Endodermal cell (in vitro differentiated cells): ENCODE measurements around the gene PSMB9. TPM values are rescaled to one million over a fixed set of nuclear protein-coding genes. Genes with fewer than 3 reads are reported as not detected.

Source experiments
- DNase-seq: peaks from one replicate; pipeline ENCODE4 v3.0.0-alpha.2; 2017
- H3K27ac ChIP-seq: 2 replicates; pipeline ENCODE4 v1.5.1; 2013; ENCODE audit warnings: mild to moderate bottlenecking, low read depth, low read length, moderate library complexity
- H3K27me3 ChIP-seq: 2 replicates; pipeline ENCODE4 v1.6.1; 2013; ENCODE audit warnings: mild to moderate bottlenecking, low read length, moderate library complexity; ENCODE audit not compliant: insufficient read depth, control insufficient read depth, poor library complexity, severe bottlenecking
- H3K36me3 ChIP-seq: 2 replicates; pipeline ENCODE4 v1.7.0; 2013; ENCODE audit warnings: mild to moderate bottlenecking, low read length, moderate library complexity; ENCODE audit not compliant: control insufficient read depth, insufficient read depth
- H3K4me1 ChIP-seq: one replicate; pipeline ENCODE4 v1.7.0; 2013; ENCODE audit warnings: low read length; ENCODE audit not compliant: control insufficient read depth, insufficient read depth
- H3K4me3 ChIP-seq: 2 replicates; pipeline ENCODE4 v1.5.1; 2013; ENCODE audit warnings: mild to moderate bottlenecking, low read length, moderate library complexity
- H3K9ac ChIP-seq: 2 replicates; pipeline ENCODE4 v1.6.1; 2013; ENCODE audit warnings: mild to moderate bottlenecking, low read length, moderate library complexity; ENCODE audit not compliant: poor library complexity, severe bottlenecking; ENCODE audit errors: extremely low read depth
- H3K9me3 ChIP-seq: 2 replicates; pipeline ENCODE4 v1.6.1; 2013; ENCODE audit warnings: mild to moderate bottlenecking, low read length, moderate library complexity; ENCODE audit not compliant: control insufficient read depth
- H3K27ac Mint-ChIP-seq: 2 replicates; pipeline ENCODE4 v1.8.0; 2020; ENCODE audit warnings: mixed read lengths
- H3K27me3 Mint-ChIP-seq: 2 replicates; pipeline ENCODE4 v1.8.0; 2021; ENCODE audit warnings: mild to moderate bottlenecking, mixed read lengths; ENCODE audit not compliant: insufficient read depth
- H3K36me3 Mint-ChIP-seq: 2 replicates; pipeline ENCODE4 v1.8.0; 2020; ENCODE audit warnings: low read depth, mixed read lengths
- H3K4me1 Mint-ChIP-seq: 2 replicates; pipeline ENCODE4 v1.8.0; 2020; ENCODE audit warnings: mixed read lengths
- H3K4me3 Mint-ChIP-seq: 2 replicates; pipeline ENCODE4 v1.8.0; 2020; ENCODE audit warnings: mild to moderate bottlenecking, moderate library complexity, mixed read lengths
- H3K9me3 Mint-ChIP-seq: 2 replicates; pipeline ENCODE4 v1.8.0; 2020; ENCODE audit warnings: mild to moderate bottlenecking, mixed read lengths
- CTCF ChIP-seq: fragments of 200-600 bp; sonication (generic); conservative IDR thresholded peaks from 2 replicates; pipeline ENCODE4 v1.5.0; 2021; ENCODE audit warnings: antibody characterized with exemption, mild to moderate bottlenecking
- WGBS, 2 experiments: methylation state at CpG; one replicate each; pipeline versions ENCODE4 v1.1.5 to v1.1.7; 2013; ENCODE audit warnings: missing lambda C conversion rate in 2 of 2, mixed read lengths in 1 of 2; ENCODE audit not compliant: insufficient coverage in 1 of 2, insufficient read length in 1 of 2; 5-methylcytosine and 5-hydroxymethylcytosine counted together
- total RNA-seq, 2 donors: library from RNA; stranded (reverse); fragmentation: NEBNext Ultra II Directional in 1 of 2; extraction: Animal tissue kit (Norgen Biotek cat#: 25700) in 1 of 2; gene quantifications; 2 replicates in 1 of 2; 3 replicates in 1 of 2; pipeline ENCODE4 v1.2.1, GENCODE V29; 2021

PSMB9 gene
- total RNA-seq, 2 donors from 2014 or later = not detected

DNA sequence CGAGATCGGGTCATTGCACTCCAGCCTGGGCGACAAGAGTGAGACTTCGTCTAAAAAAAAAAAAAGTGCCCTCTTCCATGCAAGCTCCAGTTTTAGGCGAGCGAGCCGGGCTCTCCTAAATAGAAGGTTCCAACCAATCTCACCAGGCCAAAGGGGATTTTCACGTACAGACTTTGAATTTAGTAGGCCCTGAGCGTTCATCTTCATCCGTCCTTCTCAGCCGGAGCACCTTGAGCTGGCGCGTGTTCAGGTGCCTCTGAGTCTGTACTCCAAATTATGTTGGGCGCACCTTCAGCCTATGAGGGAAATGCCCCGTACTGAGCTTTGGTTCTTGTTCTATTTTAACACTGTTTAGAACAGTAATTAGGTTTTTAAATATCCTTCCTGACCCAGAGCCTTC lies 14.6 kb upstream of the PSMB9 start:
- no peak overlapping the region for H3K27ac ChIP-seq
- no peak for TF ChIP-seq CTCF
- H3K4me3 ChIP-seq = no peak overlapping the region
- Mint-ChIP-seq H3K4me1 (peaks cover 6% of the 10 kb centered on the region), H3K9me3 (no peaks in the 10 kb centered on the region), H3K4me3 (no peak overlapping the region), H3K36me3 (no peaks in the 10 kb centered on the region), H3K27ac (no peak overlapping the region), H3K27me3 (peaks cover 70% of the 10 kb centered on the region)
- H3K9me3 ChIP-seq = no peaks in the 10 kb centered on the region
- no peaks in the 10 kb centered on the region for H3K36me3 ChIP-seq
- H3K9ac ChIP-seq = no peak overlapping the region
- peaks cover 4% of the 10 kb centered on the region for H3K4me1 ChIP-seq
- peaks cover 92% of the 10 kb centered on the region for H3K27me3 ChIP-seq
- no peak for DNase-seq
- 93 to 94% methylated on average over 15 of the region's 15 CpGs for WGBS, 2 experiments

GRCh38 chr6:32840604-32841246 lies 13.3 kb upstream of the PSMB9 start:
- H3K9ac ChIP-seq = no peak overlapping the region
- H3K4me3 ChIP-seq = no peak overlapping the region
- no peak for TF ChIP-seq CTCF
- H3K27ac ChIP-seq = no peak overlapping the region
- no peak for DNase-seq
- Mint-ChIP-seq H3K4me1 (peaks cover 9% of the 10 kb centered on the region), H3K36me3 (no peaks in the 10 kb centered on the region), H3K27ac (no peak overlapping the region), H3K27me3 (peaks cover 80% of the 10 kb centered on the region), H3K4me3 (no peak overlapping the region), H3K9me3 (no peaks in the 10 kb centered on the region)
- 91 to 96% methylated on average over 6 to 9 of the region's 9 CpGs for WGBS, 2 experiments
- H3K4me1 ChIP-seq = peaks cover 4% of the 10 kb centered on the region
- no peaks in the 10 kb centered on the region for H3K9me3 ChIP-seq
- no peaks in the 10 kb centered on the region for H3K36me3 ChIP-seq
- H3K27me3 ChIP-seq = peaks cover 93% of the 10 kb centered on the region

GRCh38 chr6:32842021-32842650 lies 11.9 kb upstream of the PSMB9 start:
- Histone ChIP-seq H3K9ac (no peak overlapping the region), H3K36me3 (no peaks in the 10 kb centered on the region), H3K4me1 (peaks cover 4% of the 10 kb centered on the region), H3K9me3 (no peaks in the 10 kb centered on the region), H3K27me3 (peaks cover 93% of the 10 kb centered on the region), H3K27ac (no peak overlapping the region), H3K4me3 (no peak overlapping the region)
- WGBS, 2 experiments = 88 to 92% methylated on average over 6 of the region's 6 CpGs
- Mint-ChIP-seq H3K4me1 (peaks cover 7% of the 10 kb centered on the region), H3K27ac (no peak overlapping the region), H3K27me3 (peaks cover 79% of the 10 kb centered on the region), H3K9me3 (no peaks in the 10 kb centered on the region), H3K36me3 (no peaks in the 10 kb centered on the region), H3K4me3 (no peak overlapping the region)
- no peak for TF ChIP-seq CTCF
- DNase-seq = no peak
